Transverse colon (tissue), 4 donors: Measurements from ENCODE around the gene EHMT1.

Source experiments
- POLR2A ChIP-seq: fragments of 450-650 bp; IDR thresholded peaks from one replicate; pipeline ENCODE4 v1.6.1; 2016; ENCODE audit warnings: antibody characterized with exemption, mild to moderate bottlenecking, moderate library complexity
- POLR2AphosphoS5 ChIP-seq, 3 donors: sonication (generic); formaldehyde crosslinking; IDR thresholded peaks; one replicate each; pipeline ENCODE4 v1.6.1; 2016; ENCODE audit warnings: antibody characterized with exemption in 3 of 3
- TF ChIP-seq, protein P1 (sequence below), 5 experiments: fragments of 200-600 bp in 3 of 5; fragments of 450-650 bp in 2 of 5; sonication (generic) in 3 of 5; IDR thresholded peaks; 1 replicate in 2 of 5; 2 replicates in 3 of 5; pipeline ENCODE4 v1.5.1; 2016 to 2017; ENCODE audit warnings: antibody characterized with exemption in 5 of 5, inconsistent platforms in 3 of 5, mild to moderate bottlenecking in 2 of 5, moderate library complexity in 1 of 5

DNA sequence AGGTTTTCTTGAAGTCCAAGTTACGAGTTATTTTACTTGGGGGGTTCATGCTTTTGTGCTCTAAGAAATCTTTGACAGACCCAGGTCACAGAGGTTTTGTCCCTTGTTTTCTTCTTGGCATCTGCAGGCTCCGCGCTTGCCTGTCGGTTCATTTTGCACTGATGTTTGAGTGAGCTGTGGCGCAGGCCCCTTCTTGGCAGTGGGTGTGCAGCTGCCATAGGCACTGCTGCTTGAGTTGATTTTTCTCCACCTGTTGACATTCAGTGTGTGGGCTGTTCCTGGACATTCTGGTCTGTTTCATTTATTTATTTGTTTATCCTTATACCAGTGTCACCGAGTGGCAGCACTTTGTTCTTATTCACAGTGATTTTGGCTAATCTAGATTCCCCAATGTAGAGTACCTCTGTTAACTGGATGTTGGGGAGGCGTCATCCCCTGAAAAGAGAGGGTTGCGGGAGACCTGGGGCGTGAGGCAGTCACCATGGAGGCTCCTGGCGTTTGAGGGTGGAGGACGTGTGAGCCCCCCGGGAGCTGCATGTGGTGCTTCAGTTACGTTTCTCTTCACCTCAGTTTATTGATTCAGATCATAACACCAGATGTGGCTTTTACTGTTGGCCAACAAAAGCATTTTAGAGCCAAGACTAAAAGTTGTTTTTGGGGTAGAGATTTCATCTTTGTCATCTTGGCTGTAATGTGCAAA, 137.4 kb downstream of the EHMT1 start:
- TF ChIP-seq, protein P1, sequence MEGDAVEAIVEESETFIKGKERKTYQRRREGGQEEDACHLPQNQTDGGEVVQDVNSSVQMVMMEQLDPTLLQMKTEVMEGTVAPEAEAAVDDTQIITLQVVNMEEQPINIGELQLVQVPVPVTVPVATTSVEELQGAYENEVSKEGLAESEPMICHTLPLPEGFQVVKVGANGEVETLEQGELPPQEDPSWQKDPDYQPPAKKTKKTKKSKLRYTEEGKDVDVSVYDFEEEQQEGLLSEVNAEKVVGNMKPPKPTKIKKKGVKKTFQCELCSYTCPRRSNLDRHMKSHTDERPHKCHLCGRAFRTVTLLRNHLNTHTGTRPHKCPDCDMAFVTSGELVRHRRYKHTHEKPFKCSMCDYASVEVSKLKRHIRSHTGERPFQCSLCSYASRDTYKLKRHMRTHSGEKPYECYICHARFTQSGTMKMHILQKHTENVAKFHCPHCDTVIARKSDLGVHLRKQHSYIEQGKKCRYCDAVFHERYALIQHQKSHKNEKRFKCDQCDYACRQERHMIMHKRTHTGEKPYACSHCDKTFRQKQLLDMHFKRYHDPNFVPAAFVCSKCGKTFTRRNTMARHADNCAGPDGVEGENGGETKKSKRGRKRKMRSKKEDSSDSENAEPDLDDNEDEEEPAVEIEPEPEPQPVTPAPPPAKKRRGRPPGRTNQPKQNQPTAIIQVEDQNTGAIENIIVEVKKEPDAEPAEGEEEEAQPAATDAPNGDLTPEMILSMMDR (IDR thresholded peaks at IDR 0.05): no peak
- TF ChIP-seq POLR2AphosphoS5 (IDR thresholded peaks at IDR 0.05) (no peak), POLR2A (no peak)
